CD8-positive, alpha-beta memory T cell (primary cell): ENCODE data around the gene CMTR2. TPM values are rescaled to one million over a fixed set of nuclear protein-coding genes. Genes with fewer than 3 reads are reported as not detected.
"Not testable (repeated sequence)": the region's sequence is repeated elsewhere in the genome, so short reads cannot be mapped to it uniquely, and the experiment has no call there.

Experiments
- CTCF ChIA-PET: fragments of 350-600 bp; sonication (Branson Sonifier 250); formaldehyde crosslinking; loops from one replicate; lab custom pipeline; 2021; ENCODE audit warnings: antibody characterized with exemption; lab: Charles Lee
- POLR2A ChIA-PET: fragments of 350-600 bp; sonication (Branson Sonifier 250); formaldehyde crosslinking; loops from one replicate; lab custom pipeline; 2021; ENCODE audit warnings: antibody characterized with exemption; lab: Charles Lee
- DNase-seq, 5 donors: peaks; one replicate each; pipeline versions ENCODE4 v3.0.0 to v3.0.0-alpha.2; 2020 to 2022; ENCODE audit warnings: mixed read lengths in 1 of 5
- H3K27ac ChIP-seq: one replicate; pipeline ENCODE4 v1.7.0; 2013; ENCODE audit warnings: low read depth, mild to moderate bottlenecking, low read length, moderate library complexity
- H3K27me3 ChIP-seq: 2 replicates; pipeline ENCODE4 v1.7.0; 2013; ENCODE audit warnings: low read length, mild to moderate bottlenecking; ENCODE audit not compliant: insufficient read depth, poor library complexity, severe bottlenecking
- H3K36me3 ChIP-seq: 2 replicates; pipeline ENCODE4 v1.7.0; 2013; ENCODE audit warnings: mild to moderate bottlenecking, low read length, moderate library complexity; ENCODE audit not compliant: insufficient read depth
- H3K4me1 ChIP-seq: 2 replicates; pipeline ENCODE4 v1.7.0; 2013; ENCODE audit warnings: mild to moderate bottlenecking, low read length, moderate library complexity; ENCODE audit not compliant: insufficient read depth
- H3K4me3 ChIP-seq: 2 replicates; pipeline ENCODE4 v1.7.0; 2013; ENCODE audit warnings: mild to moderate bottlenecking, low read length
- H3K9me3 ChIP-seq: 2 replicates; pipeline ENCODE4 v1.7.0; 2013; ENCODE audit warnings: mild to moderate bottlenecking, low read length
- H3K27ac Mint-ChIP-seq, 8 donors: one replicate each; pipeline ENCODE4 v1.8.0; 2020 to 2021; ENCODE audit warnings: mixed read lengths in 8 of 8, mild to moderate bottlenecking in 6 of 8, inconsistent platforms in 3 of 8, moderate library complexity in 3 of 8
- H3K27me3 Mint-ChIP-seq, 2 donors: one replicate each; pipeline ENCODE4 v1.8.0; 2020 to 2021; ENCODE audit warnings: mixed read lengths in 2 of 2, mild to moderate bottlenecking in 1 of 2, moderate library complexity in 1 of 2
- H3K36me3 Mint-ChIP-seq, 3 donors: one replicate each; pipeline ENCODE4 v1.8.0; 2020 to 2021; ENCODE audit warnings: mixed read lengths in 3 of 3, inconsistent platforms in 1 of 3, mild to moderate bottlenecking in 1 of 3
- H3K4me1 Mint-ChIP-seq, 3 donors: one replicate each; pipeline ENCODE4 v1.8.0; 2020 to 2021; ENCODE audit warnings: mixed read lengths in 3 of 3, inconsistent platforms in 1 of 3, mild to moderate bottlenecking in 1 of 3
- H3K4me3 Mint-ChIP-seq, 7 donors: one replicate each; pipeline ENCODE4 v1.8.0; 2020 to 2021; ENCODE audit warnings: mixed read lengths in 7 of 7, mild to moderate bottlenecking in 6 of 7, moderate library complexity in 4 of 7, inconsistent platforms in 2 of 7
- H3K9me3 Mint-ChIP-seq, 5 donors: one replicate each; pipeline ENCODE4 v1.8.0; 2020 to 2022; ENCODE audit warnings: mixed read lengths in 5 of 5, mild to moderate bottlenecking in 3 of 5, moderate library complexity in 2 of 5, inconsistent platforms in 1 of 5
- polyA plus RNA-seq: library from polyadenylated mRNA; unstranded; fragments of 300-500 nt; fragmentation: Illumina TruSeq; gene quantifications from one replicate; pipeline ENCODE4 v1.2.3, GENCODE V29; 2021
- total RNA-seq, 2 experiments: library from RNA; stranded (reverse); gene quantifications; one replicate each; pipeline ENCODE4 v1.2.3, GENCODE V29; 2021

CMTR2 gene
- total and polyA plus RNA-seq, 3 experiments from 2014 or later = 21.7 to 27.9 (median 27.4) TPM

- H3K9me3 Mint-ChIP-seq, H3K9me3 ChIP-seq, H3K4me3 ChIP-seq, H3K27me3 ChIP-seq, H3K27ac Mint-ChIP-seq, DNase-seq, POLR2A ChIA-PET, H3K36me3 ChIP-seq, H3K27ac ChIP-seq, CTCF ChIA-PET, H3K4me3 Mint-ChIP-seq: not testable (repeated sequence)
- H3K36me3 Mint-ChIP-seq = peaks cover 5 to 16% (median 11%) of the 10 kb centered on the region in 3 donors
- peaks cover 19% of the 10 kb centered on the region for H3K4me1 ChIP-seq
- H3K4me1 Mint-ChIP-seq = peaks cover 16 to 28% (median 21%) of the 10 kb centered on the region in 3 donors
- peaks cover 17 to 30% of the 10 kb centered on the region in 2 donors for H3K27me3 Mint-ChIP-seq
Observed at GRCh38 chr16:71292095-71292494, 2.9 kb upstream of the CMTR2 start.

DNA sequence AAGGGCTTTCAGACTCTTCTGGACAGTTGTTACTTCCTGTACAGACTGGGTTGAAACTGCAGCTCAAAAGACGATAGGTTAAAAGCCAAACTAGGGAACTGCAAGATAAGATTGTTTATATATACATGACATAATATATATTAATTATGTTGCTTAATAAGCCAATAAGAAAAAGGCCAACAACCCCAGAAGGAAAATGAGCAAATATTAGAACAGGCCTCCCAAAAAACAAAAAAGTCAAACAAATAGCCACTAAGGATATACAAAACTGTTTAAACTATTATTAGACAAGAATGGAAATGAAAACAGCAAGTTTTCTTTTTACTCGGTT, 495 bp upstream of the CMTR2 start:
- peaks cover 17 to 26% of the 10 kb centered on the region in 2 donors for H3K27me3 Mint-ChIP-seq
- peak overlapping the region; percentile 88 to 95 (median 91) for H3K4me3 Mint-ChIP-seq
- H3K36me3 ChIP-seq = peaks cover 22% of the 10 kb centered on the region
- peaks cover 19% of the 10 kb centered on the region for H3K4me1 ChIP-seq
- H3K27me3 ChIP-seq = no peaks in the 10 kb centered on the region
- H3K4me3 ChIP-seq = no peak overlapping the region
- H3K27ac Mint-ChIP-seq = peak overlapping the region; percentile 82 to 97 (median 92)
- H3K27ac ChIP-seq = no peak overlapping the region
- peaks cover 21 to 40% (median 33%) of the 10 kb centered on the region in 3 donors for H3K4me1 Mint-ChIP-seq
- peaks cover 0 to 2% (median under 1%) of the 10 kb centered on the region in 5 donors for H3K9me3 Mint-ChIP-seq
- H3K36me3 Mint-ChIP-seq = peaks cover 18 to 39% (median 34%) of the 10 kb centered on the region in 3 donors
- POLR2A ChIA-PET = no interaction called here
- CTCF ChIA-PET = interaction anchor here (1.0 to 1.7 kb wide), 2 partner anchors 22 to 123 kb away, joined by 3 to 6 read pairs; no protein-coding TSS in a partner anchor
- DNase-seq = no peak
- no peaks in the 10 kb centered on the region for H3K9me3 ChIP-seq

DNA sequence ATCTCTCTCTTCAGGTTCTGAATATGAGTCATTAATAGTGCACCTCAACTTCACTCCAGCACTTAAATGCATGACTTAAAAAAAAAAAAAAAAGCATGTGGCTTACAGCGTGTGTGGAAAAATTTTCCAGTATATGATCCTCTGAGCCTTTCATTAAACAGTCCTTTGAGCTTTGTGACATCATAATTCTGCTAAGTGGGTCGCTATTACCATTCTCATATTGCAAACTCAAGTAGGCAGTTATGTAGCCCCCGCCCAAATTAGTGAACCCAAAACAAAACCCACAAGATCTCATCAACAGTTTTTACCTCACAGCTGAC, 672 bp downstream of the CMTR2 start:
- ChIA-PET CTCF (no interaction called here), POLR2A (no interaction called here)
- Histone ChIP-seq H3K27me3 (no peaks in the 10 kb centered on the region), H3K36me3 (peaks cover 25% of the 10 kb centered on the region), H3K9me3 (no peaks in the 10 kb centered on the region), H3K4me3 (peak overlapping the region; percentile 76), H3K27ac (peak overlapping the region; percentile 89), H3K4me1 (peaks cover 19% of the 10 kb centered on the region)
- H3K36me3 Mint-ChIP-seq = peaks cover 29 to 51% (median 45%) of the 10 kb centered on the region in 3 donors
- H3K4me3 Mint-ChIP-seq = peak overlapping the region; percentile 88 to 95 (median 91)
- H3K27ac Mint-ChIP-seq = peak overlapping the region; percentile 82 to 97 (median 93)
- H3K4me1 Mint-ChIP-seq = peaks cover 25 to 43% (median 37%) of the 10 kb centered on the region in 3 donors
- no peak for DNase-seq
- peaks cover 17 to 21% of the 10 kb centered on the region in 2 donors for H3K27me3 Mint-ChIP-seq
- peaks cover 0 to 7% (median 5%) of the 10 kb centered on the region in 5 donors for H3K9me3 Mint-ChIP-seq

DNA sequence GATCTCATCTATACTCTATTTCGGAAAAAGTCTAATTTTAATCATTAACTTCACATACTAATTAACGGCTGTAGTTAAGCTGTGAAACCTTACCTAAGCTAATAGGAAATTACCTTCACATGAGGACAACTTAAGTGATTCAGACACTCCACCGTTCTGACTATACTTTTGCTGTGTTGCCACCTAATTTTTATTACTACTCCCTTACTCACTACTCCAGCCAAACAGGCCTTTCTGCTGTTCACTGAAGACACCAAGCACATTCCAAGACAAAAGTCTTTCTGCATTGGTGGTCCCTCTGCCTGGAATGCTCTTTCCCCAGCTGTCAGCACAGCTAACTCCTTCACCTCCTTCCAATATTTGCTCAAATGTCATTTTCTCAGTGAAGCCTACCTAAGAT, 1.3 kb downstream of the CMTR2 start:
- ChIA-PET POLR2A (no interaction called here), CTCF (interaction anchor here (1.4 kb wide), 1 partner anchor 10 kb away, joined by 4 read pairs; no protein-coding TSS in a partner anchor)
- H3K27me3 Mint-ChIP-seq = peaks cover 10 to 15% of the 10 kb centered on the region in 2 donors
- H3K4me1 ChIP-seq = peaks cover 19% of the 10 kb centered on the region
- peaks cover 25% of the 10 kb centered on the region for H3K36me3 ChIP-seq
- peaks cover 0 to 8% (median 5%) of the 10 kb centered on the region in 5 donors for H3K9me3 Mint-ChIP-seq
- no peaks in the 10 kb centered on the region for H3K27me3 ChIP-seq
- H3K4me3 Mint-ChIP-seq = peak overlapping the region; percentile 88 to 95 (median 91)
- H3K27ac Mint-ChIP-seq = peak overlapping the region in 7 of 8 donors; percentile 82 to 97 (median 93)
- H3K9me3 ChIP-seq = no peaks in the 10 kb centered on the region
- H3K27ac ChIP-seq = peak overlapping the region; percentile 89
- peaks cover 30 to 57% (median 52%) of the 10 kb centered on the region in 3 donors for H3K36me3 Mint-ChIP-seq
- peak overlapping the region; percentile 76 for H3K4me3 ChIP-seq
- no peak for DNase-seq
- peaks cover 25 to 48% (median 39%) of the 10 kb centered on the region in 3 donors for H3K4me1 Mint-ChIP-seq

DNA sequence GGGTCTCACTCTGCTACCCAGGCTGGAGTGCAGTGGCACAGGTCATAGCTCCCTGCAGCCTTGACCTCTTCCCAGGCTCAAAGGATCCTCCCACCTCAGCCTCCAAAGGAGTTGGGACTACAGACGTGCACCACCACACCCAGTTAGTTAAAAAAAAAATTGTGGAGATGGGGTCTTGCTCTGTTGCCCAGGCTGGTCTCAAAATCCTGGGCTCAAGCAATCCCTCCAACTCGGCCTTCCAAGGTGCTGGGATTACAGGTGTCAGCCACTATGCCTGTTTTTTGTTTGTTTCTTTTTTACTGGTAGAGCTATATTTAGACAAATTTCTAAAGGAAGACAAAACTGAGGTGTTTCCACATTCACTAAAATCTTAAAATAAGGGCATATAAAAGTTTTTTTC, 1.7 kb downstream of the CMTR2 start:
- peaks cover 6 to 10% of the 10 kb centered on the region in 2 donors for H3K27me3 Mint-ChIP-seq
- H3K27me3 ChIP-seq = no peaks in the 10 kb centered on the region
- no peak overlapping the region for H3K27ac ChIP-seq
- POLR2A ChIA-PET = no interaction called here
- peaks cover 25 to 51% (median 42%) of the 10 kb centered on the region in 3 donors for H3K4me1 Mint-ChIP-seq
- H3K36me3 ChIP-seq = peaks cover 25% of the 10 kb centered on the region
- H3K9me3 Mint-ChIP-seq = peaks cover 0 to 10% (median 5%) of the 10 kb centered on the region in 5 donors
- H3K4me3 ChIP-seq = no peak overlapping the region
- H3K4me1 ChIP-seq = peaks cover 19% of the 10 kb centered on the region
- H3K4me3 Mint-ChIP-seq = peak overlapping the region in 2 of 7 donors; percentile 6 to 90
- H3K27ac Mint-ChIP-seq = peak overlapping the region in 4 of 8 donors; percentile 85 to 97 (median 93)
- CTCF ChIA-PET = interaction anchor here (1.4 kb wide), 1 partner anchor 9 kb away, joined by 4 read pairs; no protein-coding TSS in a partner anchor
- no peaks in the 10 kb centered on the region for H3K9me3 ChIP-seq
- peaks cover 33 to 59% (median 54%) of the 10 kb centered on the region in 3 donors for H3K36me3 Mint-ChIP-seq
- no peak for DNase-seq

DNA sequence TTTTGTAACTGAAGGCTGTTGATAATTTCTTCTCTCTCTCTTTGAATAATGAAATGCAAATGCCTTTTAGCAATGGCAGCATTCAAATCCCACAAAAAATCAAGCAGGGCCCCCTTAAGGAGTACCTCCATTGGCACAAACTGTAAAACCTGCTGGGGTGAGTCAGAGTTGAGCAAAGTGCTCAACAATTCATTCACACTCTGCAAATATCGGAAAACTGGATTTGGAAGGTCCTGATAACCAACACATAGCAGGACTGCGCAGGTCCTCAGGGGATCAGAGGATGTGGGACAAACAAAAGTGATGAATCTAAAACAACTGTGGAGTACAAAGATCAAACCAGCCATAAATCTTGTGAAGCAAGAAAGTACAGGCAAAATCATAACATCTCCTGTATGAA, 5.6 kb downstream of the CMTR2 start:
- Mint-ChIP-seq H3K4me1 (peaks cover 25 to 45% (median 40%) of the 10 kb centered on the region in 3 donors), H3K9me3 (peaks cover 0 to 10% (median 5%) of the 10 kb centered on the region in 5 donors), H3K36me3 (peaks cover 34 to 56% (median 54%) of the 10 kb centered on the region in 3 donors), H3K27me3 (no peaks in the 10 kb centered on the region), H3K4me3 (no peak overlapping the region), H3K27ac (no peak overlapping the region)
- peaks cover 11% of the 10 kb centered on the region for H3K4me1 ChIP-seq
- no peaks in the 10 kb centered on the region for H3K27me3 ChIP-seq
- DNase-seq = no peak
- no peaks in the 10 kb centered on the region for H3K9me3 ChIP-seq
- CTCF ChIA-PET = no interaction called here
- H3K27ac ChIP-seq = no peak overlapping the region
- POLR2A ChIA-PET = no interaction called here
- H3K36me3 ChIP-seq = peaks cover 25% of the 10 kb centered on the region
- H3K4me3 ChIP-seq = no peak overlapping the region

- no peak overlapping the region for H3K4me3 Mint-ChIP-seq
- H3K27ac Mint-ChIP-seq = no peak overlapping the region
- peaks cover 29 to 50% (median 49%) of the 10 kb centered on the region in 3 donors for H3K36me3 Mint-ChIP-seq
- ChIA-PET POLR2A (no interaction called here), CTCF (no interaction called here)
- no peak overlapping the region for H3K4me3 ChIP-seq
- no peak for DNase-seq
- H3K36me3 ChIP-seq = peaks cover 25% of the 10 kb centered on the region
- no peaks in the 10 kb centered on the region for H3K9me3 ChIP-seq
- peaks cover 0 to 10% (median 5%) of the 10 kb centered on the region in 5 donors for H3K9me3 Mint-ChIP-seq
- peaks cover 18 to 38% (median 33%) of the 10 kb centered on the region in 3 donors for H3K4me1 Mint-ChIP-seq
- H3K27me3 Mint-ChIP-seq = no peaks in the 10 kb centered on the region
- H3K27ac ChIP-seq = no peak overlapping the region
- H3K4me1 ChIP-seq = peaks cover 4% of the 10 kb centered on the region
- H3K27me3 ChIP-seq = no peaks in the 10 kb centered on the region
Observed at GRCh38 chr16:71282943-71283342, 6.3 kb downstream of the CMTR2 start.

- Histone ChIP-seq H3K36me3 (no peaks in the 10 kb centered on the region), H3K4me3 (no peak overlapping the region), H3K27ac (no peak overlapping the region), H3K27me3 (no peaks in the 10 kb centered on the region), H3K4me1 (no peaks in the 10 kb centered on the region), H3K9me3 (no peaks in the 10 kb centered on the region)
- peaks cover 3 to 12% (median 5%) of the 10 kb centered on the region in 3 donors for H3K4me1 Mint-ChIP-seq
- H3K4me3 Mint-ChIP-seq = no peak overlapping the region
- POLR2A ChIA-PET = no interaction called here
- DNase-seq = no peak
- H3K27me3 Mint-ChIP-seq = no peaks in the 10 kb centered on the region
- H3K27ac Mint-ChIP-seq = no peak overlapping the region
- peaks cover 1 to 9% (median 6%) of the 10 kb centered on the region in 3 donors for H3K36me3 Mint-ChIP-seq
- CTCF ChIA-PET = no interaction called here
- peaks cover 0 to 14% (median 0%) of the 10 kb centered on the region in 5 donors for H3K9me3 Mint-ChIP-seq
Observed at GRCh38 chr16:71276589-71277334, 12.4 kb downstream of the CMTR2 start.
